Transverse colon (tissue), 4 donors: ENCODE results near the gene SDR42E1.

Source experiments
- CTCF ChIP-seq, 5 experiments: fragments of 200-600 bp in 3 of 5; fragments of 450-650 bp in 2 of 5; sonication (generic) in 3 of 5; IDR thresholded peaks; 1 replicate in 2 of 5; 2 replicates in 3 of 5; pipeline ENCODE4 v1.5.1; 2016 to 2017; ENCODE audit warnings: antibody characterized with exemption in 5 of 5, inconsistent platforms in 3 of 5, mild to moderate bottlenecking in 2 of 5, moderate library complexity in 1 of 5
- EP300 ChIP-seq: sonication (generic); formaldehyde crosslinking; IDR thresholded peaks from one replicate; pipeline ENCODE4 v1.6.1; 2017; ENCODE audit warnings: antibody characterized with exemption, low read depth
- POLR2A ChIP-seq: fragments of 450-650 bp; IDR thresholded peaks from one replicate; pipeline ENCODE4 v1.6.1; 2016; ENCODE audit warnings: antibody characterized with exemption, mild to moderate bottlenecking, moderate library complexity
- POLR2AphosphoS5 ChIP-seq, 3 donors: sonication (generic); formaldehyde crosslinking; IDR thresholded peaks; one replicate each; pipeline ENCODE4 v1.6.1; 2016; ENCODE audit warnings: antibody characterized with exemption in 3 of 3

GRCh38 chr16:81997738-81998137 is 13.5 kb downstream of the SDR42E1 start:
- TF ChIP-seq CTCF (IDR thresholded peaks at IDR 0.05) (no peak), POLR2A (no peak), POLR2AphosphoS5 (IDR thresholded peaks at IDR 0.05) (peak; percentile 48 to 56 (median 55)), EP300 (no peak)
